ENCODE data around the gene DDX1.

GRCh38 chr2:15617778-15618448 lies 26.2 kb downstream of the DDX1 start:
- TF ChIP-seq POLR2A (IDR thresholded peaks at IDR 0.05) (no peak), POLR2AphosphoS5 (IDR thresholded peaks at IDR 0.05; ENCODE audit: insufficient read depth in 1 of 2, low read depth in 1 of 2) (no peak)
